Measurements from ENCODE around the gene RHBDD1. TPM values are rescaled to one million over a fixed set of nuclear protein-coding genes. Genes with fewer than 3 reads are reported as not detected.

RHBDD1 gene
- total RNA-seq, 1 donor, result 38.9 TPM

GRCh38 chr2:227038550-227039189 is 202.8 kb downstream of the RHBDD1 start:
- H3K4me3 ChIP-seq (ENCODE audit: low read depth, low read length), result no peak overlapping the region
- no peak for DNase-seq (ENCODE audit: low read depth)
- no peak for TF ChIP-seq CTCF (IDR thresholded peaks at IDR 0.05; ENCODE audit: insufficient read depth, low read depth, low read length)

GRCh38 chr2:227043981-227044380 is 208.1 kb downstream of the RHBDD1 start:
- no peak for TF ChIP-seq CTCF (IDR thresholded peaks at IDR 0.05; ENCODE audit: insufficient read depth, low read depth, low read length)

More at GRCh38 chr2:227043981-227044380, 208.1 kb downstream of the RHBDD1 start:
- no peak for DNase-seq (ENCODE audit: low read depth)
- H3K4me3 ChIP-seq (ENCODE audit: low read depth, low read length), result no peak overlapping the region

Small RNA genes within 50 kb of the gene (small RNA-seq; reads per million reads assigned to genes)
- not detected for gene RF00554

Other genes with a start within 250 kb of the RHBDD1 start
- 33.2 and 33.8 TPM in 2 replicates for gene IRS1, start 36.2 kb upstream of the RHBDD1 start, total RNA-seq

Measured in fibroblast of villous mesenchyme (primary cell).